Lung (tissue), 12 donors: Measurements from ENCODE around the gene TRAF7. TPM values are rescaled to one million over a fixed set of nuclear protein-coding genes. Genes with fewer than 3 reads are reported as not detected.

Experiments
- ATAC-seq: fragments of 200-7000 bp; cut with Tn5 transposase; one replicate; pipeline ENCODE4 v1.9.1; 2020; ENCODE audit warnings: moderate number of reproducible peaks; ENCODE audit not compliant: insufficient read depth, low FRiP score
- DNase-seq, 3 donors: peaks; one replicate each; pipeline ENCODE4 v3.0.0-alpha.2; 2013 to 2017
- H3K27ac ChIP-seq, 2 donors: one replicate each; pipeline ENCODE4 v1.5.1; 2013; ENCODE audit warnings: mild to moderate bottlenecking in 2 of 2, moderate library complexity in 2 of 2, control low read depth in 1 of 2, inconsistent platforms in 1 of 2, low read depth in 1 of 2, low read length in 1 of 2
- H3K27me3 ChIP-seq, 3 donors: one replicate each; pipeline ENCODE4 v1.5.1; 2013; ENCODE audit warnings: low read length in 2 of 3; ENCODE audit not compliant: control insufficient read depth in 3 of 3, insufficient read depth in 3 of 3
- H3K36me3 ChIP-seq, 4 donors: one replicate each; pipeline ENCODE4 v1.5.1; 2013; ENCODE audit warnings: low read length in 4 of 4, mild to moderate bottlenecking in 1 of 4, moderate library complexity in 1 of 4; ENCODE audit not compliant: control insufficient read depth in 4 of 4, insufficient read depth in 4 of 4
- H3K4me1 ChIP-seq, 5 donors: one replicate each; pipeline ENCODE4 v1.5.1; 2013; ENCODE audit warnings: low read length in 5 of 5, mild to moderate bottlenecking in 2 of 5, moderate library complexity in 1 of 5; ENCODE audit not compliant: control insufficient read depth in 5 of 5, insufficient read depth in 5 of 5
- H3K4me3 ChIP-seq: one replicate; pipeline ENCODE4 v1.5.1; 2013; ENCODE audit warnings: mild to moderate bottlenecking, control low read depth, moderate library complexity
- H3K9ac ChIP-seq, 2 donors: one replicate each; pipeline ENCODE4 v1.5.1; 2013; ENCODE audit warnings: low read length in 2 of 2, control low read depth in 1 of 2; ENCODE audit not compliant: insufficient read depth in 1 of 2
- H3K9me3 ChIP-seq, 4 donors: one replicate each; pipeline ENCODE4 v1.5.1; 2013; ENCODE audit warnings: low read length in 3 of 4, mild to moderate bottlenecking in 1 of 4, moderate library complexity in 1 of 4; ENCODE audit not compliant: control insufficient read depth in 4 of 4, insufficient read depth in 3 of 4
- CTCF ChIP-seq: IDR thresholded peaks from 2 replicates; pipeline ENCODE4 v1.5.1; 2012; ENCODE audit warnings: mild to moderate bottlenecking; ENCODE audit errors: control extremely low read depth, extremely low read depth
- WGBS, 2 donors: extraction: QIAGEN DNeasy Blood & Tissue Kit; methylation state at CpG; one replicate each; pipeline ENCODE4 v1.1.7; 2013; 5-methylcytosine and 5-hydroxymethylcytosine counted together
- polyA plus RNA-seq, 2 donors: library from polyadenylated mRNA; stranded (reverse); fragments of 200-250 nt; gene quantifications; one replicate each; pipeline ENCODE4 v1.2.1, GENCODE V29; 2013
- total RNA-seq, 2 donors: library from RNA; depleted of rRNA in 1 of 2; stranded (reverse); fragments of >200 nt in 1 of 2; gene quantifications; one replicate each; pipeline ENCODE4 v1.2.1, GENCODE V29; 2014 to 2021
- donor health status: control.
- donor health status: control.
- donor health status: Bipolar disorder and iron deficiency.
- donor health status: healthy.
- donor health status: DM: yes; HTN: yes; CAD: no.

Gene TRAF7
- total and polyA plus RNA-seq, 4 donors: 33.4 to 74.2 (median 48.3) TPM

GRCh38 chr16:2187212-2187611 lies 31.6 kb downstream of the TRAF7 start:
- ATAC-seq (no peak), DNase-seq (no peak)
- no peaks in the 10 kb centered on the region for H3K9me3 ChIP-seq
- 82 to 86% methylated on average over 17 of the region's 17 CpGs for WGBS, 2 donors
- no peaks in the 10 kb centered on the region for H3K27me3 ChIP-seq
- no peak for TF ChIP-seq CTCF
- no peaks in the 10 kb centered on the region for H3K4me1 ChIP-seq
- no peak overlapping the region for H3K9ac ChIP-seq
- no peak overlapping the region for H3K4me3 ChIP-seq
- no peaks in the 10 kb centered on the region for H3K36me3 ChIP-seq
- no peak overlapping the region for H3K27ac ChIP-seq

- H3K27me3 ChIP-seq: no peaks in the 10 kb centered on the region
- H3K4me3 ChIP-seq: no peak overlapping the region
- H3K27ac ChIP-seq: no peak overlapping the region
- ATAC-seq (no peak), DNase-seq (no peak)
- TF ChIP-seq CTCF: no peak
- no peaks in the 10 kb centered on the region for H3K9me3 ChIP-seq
- H3K9ac ChIP-seq: no peak overlapping the region
- 93 to 96% methylated on average over 8 of the region's 8 CpGs for WGBS, 2 donors
- H3K36me3 ChIP-seq: no peaks in the 10 kb centered on the region
- H3K4me1 ChIP-seq: no peaks in the 10 kb centered on the region
These were observed 32.8 kb downstream of the TRAF7 start for GRCh38 chr16:2188395-2188794.

- Histone ChIP-seq H3K27ac (no peak overlapping the region), H3K4me3 (no peak overlapping the region), H3K9ac (no peak overlapping the region), H3K4me1 (no peaks in the 10 kb centered on the region), H3K36me3 (no peaks in the 10 kb centered on the region), H3K9me3 (no peaks in the 10 kb centered on the region), H3K27me3 (peaks cover 0 to 8% (median 0%) of the 10 kb centered on the region in 3 donors)
- WGBS, 2 donors: 93% methylated on average over 24 to 25 of the region's 25 CpGs
- TF ChIP-seq CTCF: no peak
- no peak for ATAC-seq
- no peak for DNase-seq
These were observed 33.8 kb downstream of the TRAF7 start for GRCh38 chr16:2189252-2189893.
